ENCODE data around the gene CHID1. TPM values are rescaled to one million over a fixed set of nuclear protein-coding genes. Genes with fewer than 3 reads are reported as not detected.
A peak's percentile ranks its signal among the peaks of the same experiment; 100 is the strongest.

The CHID1 gene
- total RNA-seq, 1 donor from 2014 or later, result 108 TPM

GRCh38 chr11:917426-917825, 6.8 kb upstream of the CHID1 start:
- TF ChIP-seq, protein P1, sequence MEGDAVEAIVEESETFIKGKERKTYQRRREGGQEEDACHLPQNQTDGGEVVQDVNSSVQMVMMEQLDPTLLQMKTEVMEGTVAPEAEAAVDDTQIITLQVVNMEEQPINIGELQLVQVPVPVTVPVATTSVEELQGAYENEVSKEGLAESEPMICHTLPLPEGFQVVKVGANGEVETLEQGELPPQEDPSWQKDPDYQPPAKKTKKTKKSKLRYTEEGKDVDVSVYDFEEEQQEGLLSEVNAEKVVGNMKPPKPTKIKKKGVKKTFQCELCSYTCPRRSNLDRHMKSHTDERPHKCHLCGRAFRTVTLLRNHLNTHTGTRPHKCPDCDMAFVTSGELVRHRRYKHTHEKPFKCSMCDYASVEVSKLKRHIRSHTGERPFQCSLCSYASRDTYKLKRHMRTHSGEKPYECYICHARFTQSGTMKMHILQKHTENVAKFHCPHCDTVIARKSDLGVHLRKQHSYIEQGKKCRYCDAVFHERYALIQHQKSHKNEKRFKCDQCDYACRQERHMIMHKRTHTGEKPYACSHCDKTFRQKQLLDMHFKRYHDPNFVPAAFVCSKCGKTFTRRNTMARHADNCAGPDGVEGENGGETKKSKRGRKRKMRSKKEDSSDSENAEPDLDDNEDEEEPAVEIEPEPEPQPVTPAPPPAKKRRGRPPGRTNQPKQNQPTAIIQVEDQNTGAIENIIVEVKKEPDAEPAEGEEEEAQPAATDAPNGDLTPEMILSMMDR (conservative IDR thresholded peaks at IDR 0.05; ENCODE audit: low read depth, low read length), result no peak
- no peak overlapping the region for H3K4me3 ChIP-seq (ENCODE audit: low read depth, low read length)
- DNase-seq (ENCODE audit: low read depth), result no peak

- no peak overlapping the region for H3K4me3 ChIP-seq (ENCODE audit: low read depth, low read length)
- no peak for DNase-seq (ENCODE audit: low read depth)
- TF ChIP-seq, protein P1 (conservative IDR thresholded peaks at IDR 0.05; ENCODE audit: low read depth, low read length), result no peak
Measured at GRCh38 chr11:914747-915501, 4.3 kb upstream of the CHID1 start.

- DNase-seq (ENCODE audit: low read depth), result no peak
- H3K4me3 ChIP-seq (ENCODE audit: low read depth, low read length), result no peak overlapping the region
- TF ChIP-seq, protein P1 (conservative IDR thresholded peaks at IDR 0.05; ENCODE audit: low read depth, low read length), result no peak
Measured at GRCh38 chr11:914204-914603, 3.6 kb upstream of the CHID1 start.

- DNase-seq (ENCODE audit: low read depth), result no peak
- TF ChIP-seq, protein P1 (conservative IDR thresholded peaks at IDR 0.05; ENCODE audit: low read depth, low read length), result no peak
- H3K4me3 ChIP-seq (ENCODE audit: low read depth, low read length), result no peak overlapping the region
Measured at GRCh38 chr11:913043-913442, 2.4 kb upstream of the CHID1 start.

DNA sequence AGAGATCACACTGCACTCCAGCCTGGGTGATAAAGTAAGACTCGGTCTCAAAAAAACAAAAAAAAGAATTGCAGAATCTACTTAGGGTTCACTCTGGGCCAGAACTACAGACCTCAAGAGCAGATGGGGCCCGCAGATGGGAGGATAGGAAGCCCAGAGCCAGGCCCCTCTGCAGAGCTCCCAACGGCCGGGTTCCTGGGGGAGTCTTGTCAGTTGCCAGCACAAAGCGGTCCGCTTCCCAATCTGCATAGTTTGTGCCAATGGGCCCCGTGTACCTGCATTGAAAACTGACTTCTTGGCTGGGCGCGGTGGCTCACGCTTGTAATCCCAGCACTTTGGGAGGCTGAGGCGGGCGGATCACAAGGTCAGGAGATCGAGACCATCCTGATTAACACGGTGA, 1.7 kb upstream of the CHID1 start:
- DNase-seq (ENCODE audit: low read depth), result no peak
- TF ChIP-seq, protein P1 (conservative IDR thresholded peaks at IDR 0.05; ENCODE audit: low read depth, low read length), result no peak
- no peak overlapping the region for H3K4me3 ChIP-seq (ENCODE audit: low read depth, low read length)

- H3K4me3 ChIP-seq (ENCODE audit: low read depth, low read length), result peak overlapping the region; percentile 91
- TF ChIP-seq, protein P1 (conservative IDR thresholded peaks at IDR 0.05; ENCODE audit: low read depth, low read length), result no peak
- no peak for DNase-seq (ENCODE audit: low read depth)
Measured at GRCh38 chr11:911890-912219, 1.2 kb upstream of the CHID1 start.

Measured in epithelial cell of proximal tubule (primary cell).